Osteoblast (primary cell): ENCODE data around the gene CRAT. TPM values are rescaled to one million over a fixed set of nuclear protein-coding genes. Genes with fewer than 3 reads are reported as not detected.
A peak's percentile ranks its signal among the peaks of the same experiment; 100 is the strongest.

Source experiments
- DNase-seq: peaks from one replicate; pipeline ENCODE4 v3.0.0; 2011; ENCODE audit warnings: low spot score, mixed read lengths; ENCODE audit not compliant: insufficient read length; ENCODE audit errors: missing footprints
- H2AFZ ChIP-seq: 2 replicates; pipeline ENCODE4 v1.6.0; 2011; ENCODE audit warnings: mild to moderate bottlenecking, low read length
- H3K27ac ChIP-seq: 2 replicates; pipeline ENCODE4 v1.5.1; 2011; ENCODE audit warnings: mild to moderate bottlenecking, low read depth, low read length, moderate library complexity
- H3K27me3 ChIP-seq: 2 replicates; pipeline ENCODE4 v1.6.0; 2012; ENCODE audit warnings: mild to moderate bottlenecking, control low read depth, inconsistent platforms, low read length, moderate library complexity; ENCODE audit not compliant: insufficient read depth
- H3K36me3 ChIP-seq: 2 replicates; pipeline ENCODE4 v1.5.1; 2011; ENCODE audit warnings: mild to moderate bottlenecking, low read length, control low read depth, moderate library complexity; ENCODE audit not compliant: insufficient read depth
- H3K4me1 ChIP-seq: 2 replicates; pipeline ENCODE4 v1.5.1; 2011; ENCODE audit warnings: mild to moderate bottlenecking, low read length, control low read depth, moderate library complexity; ENCODE audit not compliant: insufficient read depth
- H3K4me2 ChIP-seq: 2 replicates; pipeline ENCODE4 v1.6.0; 2011; ENCODE audit warnings: mild to moderate bottlenecking, low read length; ENCODE audit not compliant: insufficient read depth
- H3K4me3 ChIP-seq: fragments of 200-600 bp; sonication (generic); 3 replicates; pipeline ENCODE4 v1.5.1; 2012; ENCODE audit warnings: mild to moderate bottlenecking, low read length, inconsistent platforms; ENCODE audit not compliant: insufficient read depth
- H3K79me2 ChIP-seq: 2 replicates; pipeline ENCODE4 v1.6.0; 2012; ENCODE audit warnings: mild to moderate bottlenecking, low read length, control low read depth, inconsistent platforms; ENCODE audit not compliant: insufficient read depth
- H3K9me3 ChIP-seq: 2 replicates; pipeline ENCODE4 v1.5.1; 2011; ENCODE audit warnings: low read depth, low read length, control low read depth
- H4K20me1 ChIP-seq: 2 replicates; pipeline ENCODE4 v1.6.0; 2012; ENCODE audit warnings: mild to moderate bottlenecking, low read length, control low read depth; ENCODE audit not compliant: insufficient read depth
- CTCF ChIP-seq: IDR thresholded peaks from 2 replicates; pipeline ENCODE4 v1.5.1; 2011; ENCODE audit warnings: mild to moderate bottlenecking, low read depth, low read length, moderate library complexity; ENCODE audit errors: extremely low read depth
- total RNA-seq: library from RNA; depleted of rRNA; stranded (reverse); fragments of >200 nt; gene quantifications from 2 replicates; pipeline ENCODE4 v1.2.3, GENCODE V29; 2012

CRAT gene
- total RNA-seq, 1 donor = 79.6 TPM

DNA sequence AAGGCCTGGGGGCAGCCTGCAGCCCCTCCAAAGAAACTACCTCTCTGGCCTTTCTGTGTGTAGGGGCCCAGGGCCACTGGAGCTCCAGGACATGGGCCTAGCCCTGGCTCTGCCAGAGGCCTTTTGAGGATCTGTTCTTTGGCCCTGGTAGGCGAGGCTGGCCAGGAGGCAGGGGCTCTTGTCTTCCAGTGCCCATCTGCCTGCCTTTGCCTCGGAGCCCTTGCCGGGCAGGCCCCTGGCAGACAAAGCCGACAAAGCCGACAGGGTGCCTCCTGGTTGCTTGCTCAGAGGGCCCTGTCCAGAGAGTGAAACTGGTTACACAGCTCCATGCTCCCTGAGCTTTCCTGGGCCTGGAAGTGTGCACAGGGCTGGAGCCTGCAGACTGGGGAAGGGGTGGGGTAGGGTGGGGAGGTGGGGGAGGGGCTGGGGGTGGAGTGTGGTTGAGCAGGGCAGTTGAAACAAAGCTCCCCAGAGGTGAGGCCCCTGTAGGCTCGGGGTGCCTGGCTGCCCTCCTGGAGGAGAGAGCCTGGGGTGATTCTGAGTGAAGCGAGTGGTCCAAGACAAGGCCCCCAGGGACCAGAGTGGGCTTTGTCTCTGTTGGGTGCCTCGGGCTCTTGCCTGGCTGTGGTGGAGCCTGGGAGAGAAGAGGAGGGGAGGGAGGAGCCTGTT is 29.9 kb upstream of the CRAT start:
- Histone ChIP-seq H3K27ac (peak overlapping the region; percentile 100), H3K4me3 (peak overlapping the region; percentile 44), H3K4me1 (peaks cover 69% of the 10 kb centered on the region), H2AFZ (no peak overlapping the region), H3K79me2 (peaks cover 15% of the 10 kb centered on the region), H3K9me3 (no peaks in the 10 kb centered on the region), H3K36me3 (peaks cover 20% of the 10 kb centered on the region), H3K4me2 (peak overlapping the region; percentile 35), H4K20me1 (no peaks in the 10 kb centered on the region), H3K27me3 (no peaks in the 10 kb centered on the region)
- TF ChIP-seq CTCF = no peak
- peak; percentile 90 for DNase-seq

DNA sequence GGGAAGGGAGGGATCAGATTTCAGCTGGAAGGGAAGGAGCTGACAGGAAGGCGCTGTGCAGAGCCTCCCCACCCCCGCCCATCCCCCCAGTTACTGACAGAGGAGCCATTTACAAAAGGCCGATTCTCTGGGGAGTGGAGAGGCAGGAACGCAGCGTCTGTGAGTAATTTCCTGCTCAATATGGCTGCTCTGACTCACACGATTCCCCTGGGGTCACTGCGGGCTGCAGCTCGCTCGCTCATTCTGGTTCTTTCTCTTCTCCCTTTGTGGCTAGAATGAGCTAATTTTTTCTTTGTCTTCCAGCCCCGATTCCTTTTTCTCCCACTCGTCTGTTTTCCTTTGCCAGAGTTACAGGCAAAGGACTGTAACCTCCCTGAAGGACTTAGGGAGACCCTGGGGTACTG is 29.4 kb upstream of the CRAT start:
- H2AFZ ChIP-seq = no peak overlapping the region
- peak overlapping the region; percentile 86 for H3K4me2 ChIP-seq
- no peak for TF ChIP-seq CTCF
- DNase-seq = peak; percentile 98
- H3K79me2 ChIP-seq = peaks cover 15% of the 10 kb centered on the region
- peak overlapping the region; percentile 100 for H3K27ac ChIP-seq
- peaks cover 24% of the 10 kb centered on the region for H3K36me3 ChIP-seq
- H3K9me3 ChIP-seq = no peaks in the 10 kb centered on the region
- H3K4me3 ChIP-seq = peak overlapping the region; percentile 61
- H4K20me1 ChIP-seq = no peaks in the 10 kb centered on the region
- H3K27me3 ChIP-seq = no peaks in the 10 kb centered on the region
- H3K4me1 ChIP-seq = peaks cover 63% of the 10 kb centered on the region

GRCh38 chr9:129139233-129139992 is 28.8 kb upstream of the CRAT start:
- Histone ChIP-seq H4K20me1 (no peaks in the 10 kb centered on the region), H3K27me3 (no peaks in the 10 kb centered on the region), H3K4me1 (peaks cover 62% of the 10 kb centered on the region), H3K4me3 (peak overlapping the region; percentile 61), H3K36me3 (peaks cover 28% of the 10 kb centered on the region), H2AFZ (peak overlapping the region; percentile 25), H3K79me2 (peaks cover 15% of the 10 kb centered on the region), H3K27ac (peak overlapping the region; percentile 100), H3K9me3 (no peaks in the 10 kb centered on the region), H3K4me2 (peak overlapping the region; percentile 86)
- TF ChIP-seq CTCF = peak; percentile 88
- peak; percentile 95 for DNase-seq
